ENCODE results near the gene POR. TPM values are rescaled to one million over a fixed set of nuclear protein-coding genes. Genes with fewer than 3 reads are reported as not detected.

POR gene
- total and polyA plus RNA-seq, 11 donors: 38.3 to 202 (median 80.0) TPM

DNA sequence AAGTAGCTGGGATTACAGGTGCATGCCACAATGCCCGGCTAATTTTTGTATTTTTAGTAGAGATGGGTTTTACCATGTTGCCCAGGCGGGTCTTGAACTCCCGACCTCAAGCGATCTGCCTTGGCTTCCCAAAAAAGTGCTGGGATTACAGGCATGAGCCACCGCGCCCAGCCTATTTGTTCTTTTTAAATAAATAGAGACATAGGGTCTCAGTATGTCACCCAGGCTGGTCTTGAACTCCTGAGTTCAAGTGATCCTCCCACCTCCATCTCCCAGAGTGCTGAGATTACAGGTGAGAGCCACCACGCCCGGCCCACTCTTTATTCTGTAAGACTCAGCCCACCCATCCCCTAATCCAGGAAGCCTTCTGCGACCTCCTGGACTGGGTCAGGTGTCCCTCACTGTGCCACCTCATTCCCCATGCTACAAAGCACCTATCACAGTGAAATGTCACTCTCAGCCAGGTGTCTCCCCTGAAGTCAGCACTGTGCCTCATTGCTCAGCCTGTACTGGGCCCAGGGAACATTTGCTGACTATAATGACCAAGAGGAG, 76.7 kb downstream of the POR start:
- peak overlapping the region in 11 of 12 donors; percentile 48 to 100 (median 93) for H3K27ac ChIP-seq
- peak in 1 of 5 donors; percentile 18 for DNase-seq
- no peak for ATAC-seq
- H3K36me3 ChIP-seq: peaks cover 0 to 23% (median 16%) of the 10 kb centered on the region in 9 donors
- H3K4me1 ChIP-seq: peaks cover 6 to 56% (median 34%) of the 10 kb centered on the region in 12 donors
- no peaks in the 10 kb centered on the region for H3K27me3 ChIP-seq
- 96 to 98% (median 97%) methylated on average over 9 of the region's 9 CpGs for whole genome bisulfite sequencing, 4 donors
- intact Hi-C loops (cut with DNase I): loop anchor here in 4 of 10 donors (5.0 to 10.0 kb wide), 3 partner anchors 56 to 117 kb away; partner anchors contain the start of genes POR (in 3 of the 4), RHBDD2 (in 2 of the 4), MDH2 (in 1 of the 4) and STYXL1 (in 1 of the 4)
- H3K9me3 ChIP-seq: no peaks in the 10 kb centered on the region
- TF ChIP-seq, protein P1, sequence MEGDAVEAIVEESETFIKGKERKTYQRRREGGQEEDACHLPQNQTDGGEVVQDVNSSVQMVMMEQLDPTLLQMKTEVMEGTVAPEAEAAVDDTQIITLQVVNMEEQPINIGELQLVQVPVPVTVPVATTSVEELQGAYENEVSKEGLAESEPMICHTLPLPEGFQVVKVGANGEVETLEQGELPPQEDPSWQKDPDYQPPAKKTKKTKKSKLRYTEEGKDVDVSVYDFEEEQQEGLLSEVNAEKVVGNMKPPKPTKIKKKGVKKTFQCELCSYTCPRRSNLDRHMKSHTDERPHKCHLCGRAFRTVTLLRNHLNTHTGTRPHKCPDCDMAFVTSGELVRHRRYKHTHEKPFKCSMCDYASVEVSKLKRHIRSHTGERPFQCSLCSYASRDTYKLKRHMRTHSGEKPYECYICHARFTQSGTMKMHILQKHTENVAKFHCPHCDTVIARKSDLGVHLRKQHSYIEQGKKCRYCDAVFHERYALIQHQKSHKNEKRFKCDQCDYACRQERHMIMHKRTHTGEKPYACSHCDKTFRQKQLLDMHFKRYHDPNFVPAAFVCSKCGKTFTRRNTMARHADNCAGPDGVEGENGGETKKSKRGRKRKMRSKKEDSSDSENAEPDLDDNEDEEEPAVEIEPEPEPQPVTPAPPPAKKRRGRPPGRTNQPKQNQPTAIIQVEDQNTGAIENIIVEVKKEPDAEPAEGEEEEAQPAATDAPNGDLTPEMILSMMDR (IDR thresholded peaks at IDR 0.05): no peak
- no peak for TF ChIP-seq POLR2A (IDR thresholded peaks at IDR 0.05)
- no peak overlapping the region for H3K4me3 ChIP-seq

- Histone ChIP-seq H3K4me1 (peaks cover 6 to 56% (median 37%) of the 10 kb centered on the region in 12 donors), H3K9me3 (no peaks in the 10 kb centered on the region), H3K27me3 (no peaks in the 10 kb centered on the region), H3K27ac (peak overlapping the region in 11 of 12 donors; percentile 31 to 100 (median 96)), H3K36me3 (peaks cover 0 to 21% (median 9%) of the 10 kb centered on the region in 9 donors), H3K4me3 (no peak overlapping the region)
- no peak for ATAC-seq
- intact Hi-C loops (cut with DNase I): loop anchor here in 4 of 10 donors (5.0 to 10.0 kb wide), 3 partner anchors 55 to 117 kb away; partner anchors contain the start of genes POR (in 3 of the 4), RHBDD2 (in 2 of the 4), MDH2 (in 1 of the 4) and STYXL1 (in 1 of the 4)
- DNase-seq: peak in 2 of 5 donors; percentile 34 to 73
- 76 to 87% (median 84%) methylated on average over 20 of the region's 20 CpGs for WGBS, 4 donors
- TF ChIP-seq, protein P1 (IDR thresholded peaks at IDR 0.05): no peak
- TF ChIP-seq POLR2A (IDR thresholded peaks at IDR 0.05): no peak
Observed at GRCh38 chr7:75992083-75992755, 77.3 kb downstream of the POR start.

DNA sequence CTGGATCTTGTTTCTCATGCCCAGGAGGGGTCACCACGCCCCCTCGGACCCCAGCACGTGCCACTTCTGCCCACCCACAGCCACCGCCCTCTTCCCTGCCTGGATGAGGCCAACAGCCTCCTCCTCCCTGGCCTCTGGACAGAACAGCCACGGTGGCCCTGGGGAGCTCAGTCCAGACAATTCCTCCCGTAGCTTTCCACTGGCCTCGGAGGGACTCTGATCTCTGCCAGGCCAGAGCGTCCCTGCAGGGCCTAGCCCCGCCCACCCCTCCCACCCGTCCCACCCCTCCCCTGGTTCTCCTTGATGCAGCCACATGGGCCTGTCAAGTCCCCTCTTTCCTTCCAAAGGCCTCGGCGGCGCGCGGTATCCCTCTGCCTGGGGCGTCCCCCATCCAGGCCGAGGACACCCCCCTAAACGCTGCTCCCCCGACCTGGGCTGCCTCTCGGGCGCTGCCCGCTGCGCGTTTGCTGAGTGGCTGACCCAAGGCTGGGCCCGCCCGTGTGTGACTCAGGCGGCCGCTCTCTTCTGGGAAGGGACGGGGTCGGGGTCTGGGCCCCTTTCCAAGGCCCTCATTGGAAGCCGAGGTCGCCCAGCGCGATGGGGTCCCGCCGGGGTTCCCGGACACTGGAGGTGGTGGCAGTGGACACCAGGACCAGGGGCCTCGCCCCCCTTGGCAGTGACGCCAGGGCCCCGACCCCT, 78.9 kb downstream of the POR start:
- intact Hi-C loops (cut with DNase I): loop anchor here in 6 of 10 donors (2.0 to 10.0 kb wide), 4 partner anchors 53 to 119 kb away; partner anchors contain the start of genes POR (in 5 of the 6), RHBDD2 (in 2 of the 6), MDH2 (in 1 of the 6) and STYXL1 (in 1 of the 6)
- Histone ChIP-seq H3K27ac (peak overlapping the region; percentile 91 to 100 (median 96)), H3K9me3 (no peaks in the 10 kb centered on the region), H3K4me1 (peaks cover 6 to 56% (median 39%) of the 10 kb centered on the region in 12 donors), H3K4me3 (peak overlapping the region; percentile 60 to 97 (median 82)), H3K27me3 (no peaks in the 10 kb centered on the region), H3K36me3 (peaks cover 0 to 19% (median 0%) of the 10 kb centered on the region in 9 donors)
- TF ChIP-seq, protein P1 (IDR thresholded peaks at IDR 0.05): no peak
- no peak for TF ChIP-seq POLR2A (IDR thresholded peaks at IDR 0.05)
- ATAC-seq: peak; percentile 19 to 49 (median 38)
- 0 to 2% (median 1%) methylated on average over 15 to 40 of the region's 40 CpGs for WGBS, 4 donors
- peak; percentile 77 to 90 (median 88) for DNase-seq

All from heart left ventricle (tissue), 16 donors.